ENCODE measurements around the gene ADRA2C. TPM values are rescaled to one million over a fixed set of nuclear protein-coding genes. Genes with fewer than 3 reads are reported as not detected.

ADRA2C gene
- total RNA-seq, 1 experiment from 2014 or later, result 23.5 TPM

DNA sequence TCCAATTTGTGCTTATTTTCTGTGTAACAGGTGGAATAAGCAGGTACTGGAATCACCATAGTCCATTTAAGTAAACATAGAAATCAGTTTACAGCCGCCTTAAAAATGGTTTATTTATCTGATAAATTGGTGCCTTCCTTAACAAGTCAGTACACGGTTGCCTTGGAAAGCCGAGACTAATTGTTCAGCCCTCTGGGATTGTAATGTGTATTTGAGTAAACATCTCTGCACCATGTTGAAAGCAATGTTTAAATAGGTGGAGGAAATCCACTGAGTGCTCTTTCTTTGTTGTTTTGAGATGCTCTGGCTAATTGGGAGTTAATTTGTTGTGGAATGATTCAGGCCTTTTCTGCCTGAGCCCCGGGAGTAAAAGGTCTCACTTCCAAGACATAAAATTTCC is 45.7 kb upstream of the ADRA2C start:
- DNase-seq (ENCODE audit: low read depth, low spot score) (no peak), ATAC-seq (no peak)
- TF ChIP-seq, protein P1, sequence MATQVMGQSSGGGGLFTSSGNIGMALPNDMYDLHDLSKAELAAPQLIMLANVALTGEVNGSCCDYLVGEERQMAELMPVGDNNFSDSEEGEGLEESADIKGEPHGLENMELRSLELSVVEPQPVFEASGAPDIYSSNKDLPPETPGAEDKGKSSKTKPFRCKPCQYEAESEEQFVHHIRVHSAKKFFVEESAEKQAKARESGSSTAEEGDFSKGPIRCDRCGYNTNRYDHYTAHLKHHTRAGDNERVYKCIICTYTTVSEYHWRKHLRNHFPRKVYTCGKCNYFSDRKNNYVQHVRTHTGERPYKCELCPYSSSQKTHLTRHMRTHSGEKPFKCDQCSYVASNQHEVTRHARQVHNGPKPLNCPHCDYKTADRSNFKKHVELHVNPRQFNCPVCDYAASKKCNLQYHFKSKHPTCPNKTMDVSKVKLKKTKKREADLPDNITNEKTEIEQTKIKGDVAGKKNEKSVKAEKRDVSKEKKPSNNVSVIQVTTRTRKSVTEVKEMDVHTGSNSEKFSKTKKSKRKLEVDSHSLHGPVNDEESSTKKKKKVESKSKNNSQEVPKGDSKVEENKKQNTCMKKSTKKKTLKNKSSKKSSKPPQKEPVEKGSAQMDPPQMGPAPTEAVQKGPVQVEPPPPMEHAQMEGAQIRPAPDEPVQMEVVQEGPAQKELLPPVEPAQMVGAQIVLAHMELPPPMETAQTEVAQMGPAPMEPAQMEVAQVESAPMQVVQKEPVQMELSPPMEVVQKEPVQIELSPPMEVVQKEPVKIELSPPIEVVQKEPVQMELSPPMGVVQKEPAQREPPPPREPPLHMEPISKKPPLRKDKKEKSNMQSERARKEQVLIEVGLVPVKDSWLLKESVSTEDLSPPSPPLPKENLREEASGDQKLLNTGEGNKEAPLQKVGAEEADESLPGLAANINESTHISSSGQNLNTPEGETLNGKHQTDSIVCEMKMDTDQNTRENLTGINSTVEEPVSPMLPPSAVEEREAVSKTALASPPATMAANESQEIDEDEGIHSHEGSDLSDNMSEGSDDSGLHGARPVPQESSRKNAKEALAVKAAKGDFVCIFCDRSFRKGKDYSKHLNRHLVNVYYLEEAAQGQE (IDR thresholded peaks at IDR 0.05; ENCODE audit: insufficient read depth in 1 of 2, low read depth in 2 of 2, low read length in 1 of 2), result no peak
- TF ChIP-seq SIN3A (IDR thresholded peaks at IDR 0.05; ENCODE audit: borderline replicate concordance, insufficient read depth, low read depth, low read length), result no peak
- Histone ChIP-seq H3K27me3 (ENCODE audit: control insufficient read depth, insufficient read depth, low read length) (no peaks in the 10 kb centered on the region), H3K4me1 (ENCODE audit: control insufficient read depth, insufficient read depth, low read length) (no peaks in the 10 kb centered on the region), H3K36me3 (ENCODE audit: control insufficient read depth, insufficient read depth, low read length) (no peaks in the 10 kb centered on the region), H3K4me3 (ENCODE audit: low read depth in 2 of 2, low read length in 2 of 2) (no peak overlapping the region), H3K27ac (ENCODE audit: low read length) (no peak overlapping the region), H3K9me3 (ENCODE audit: control insufficient read depth, insufficient read depth, low read depth, low read length) (no peaks in the 10 kb centered on the region)
- POLR2A ChIA-PET, result no interaction called here
- BruUV-seq (replicated peaks), result no TSS peak
- intact Hi-C loops (cut with micrococcal nuclease; ENCODE audit: unreplicated experiment) (no loop called here), in situ Hi-C loops (cut with HindIII; ENCODE audit: low pct_unique_long_range_greater_than_20kb, low sequenced_read_pairs) (no loop called here)
- CTCF ChIA-PET, result no interaction called here

DNA sequence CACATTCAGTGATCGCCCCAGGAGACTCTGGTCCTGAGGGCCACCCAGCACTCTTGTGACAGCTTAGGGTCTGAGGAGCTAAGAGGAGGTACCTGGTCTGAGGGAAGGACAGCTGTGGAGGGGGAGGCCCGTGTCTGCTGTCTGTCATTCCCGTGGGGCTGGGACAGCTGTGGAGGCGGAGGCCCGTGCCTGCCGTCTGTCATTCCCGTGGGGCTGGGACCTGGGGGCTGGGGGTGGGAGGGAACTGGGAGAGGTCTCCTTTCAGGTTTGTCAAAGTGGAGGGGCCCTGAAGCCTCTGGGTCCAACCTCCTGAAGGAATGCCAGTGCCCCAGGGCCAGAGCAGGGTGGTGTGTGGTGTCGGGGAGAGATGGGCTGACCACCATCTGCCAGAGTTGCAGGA is 45.0 kb upstream of the ADRA2C start:
- H3K4me3 ChIP-seq (ENCODE audit: low read depth in 2 of 2, low read length in 2 of 2), result no peak overlapping the region
- DNase-seq (ENCODE audit: low read depth, low spot score), result no peak
- in situ Hi-C loops (cut with HindIII; ENCODE audit: low pct_unique_long_range_greater_than_20kb, low sequenced_read_pairs) (no loop called here), intact Hi-C loops (cut with micrococcal nuclease; ENCODE audit: unreplicated experiment) (no loop called here)
- POLR2A ChIA-PET, result no interaction called here
- H3K27ac ChIP-seq (ENCODE audit: low read length), result no peak overlapping the region
- no peaks in the 10 kb centered on the region for H3K27me3 ChIP-seq (ENCODE audit: control insufficient read depth, insufficient read depth, low read length)
- BruUV-seq (replicated peaks), result no TSS peak
- CTCF ChIA-PET, result no interaction called here
- ATAC-seq, result no peak
- H3K4me1 ChIP-seq (ENCODE audit: control insufficient read depth, insufficient read depth, low read length), result no peaks in the 10 kb centered on the region
- H3K36me3 ChIP-seq (ENCODE audit: control insufficient read depth, insufficient read depth, low read length), result no peaks in the 10 kb centered on the region
- no peaks in the 10 kb centered on the region for H3K9me3 ChIP-seq (ENCODE audit: control insufficient read depth, insufficient read depth, low read depth, low read length)
- TF ChIP-seq SIN3A (IDR thresholded peaks at IDR 0.05; ENCODE audit: borderline replicate concordance, insufficient read depth, low read depth, low read length) (no peak), TCF7L2 (IDR thresholded peaks at IDR 0.05; ENCODE audit: low read depth, low read length) (no peak), POLR2AphosphoS5 (IDR thresholded peaks at IDR 0.05; ENCODE audit: low read depth, low read length) (no peak)
- TF ChIP-seq, protein P1 (IDR thresholded peaks at IDR 0.05; ENCODE audit: insufficient read depth in 1 of 2, low read depth in 2 of 2, low read length in 1 of 2), result no peak
- TF ChIP-seq, protein P2, sequence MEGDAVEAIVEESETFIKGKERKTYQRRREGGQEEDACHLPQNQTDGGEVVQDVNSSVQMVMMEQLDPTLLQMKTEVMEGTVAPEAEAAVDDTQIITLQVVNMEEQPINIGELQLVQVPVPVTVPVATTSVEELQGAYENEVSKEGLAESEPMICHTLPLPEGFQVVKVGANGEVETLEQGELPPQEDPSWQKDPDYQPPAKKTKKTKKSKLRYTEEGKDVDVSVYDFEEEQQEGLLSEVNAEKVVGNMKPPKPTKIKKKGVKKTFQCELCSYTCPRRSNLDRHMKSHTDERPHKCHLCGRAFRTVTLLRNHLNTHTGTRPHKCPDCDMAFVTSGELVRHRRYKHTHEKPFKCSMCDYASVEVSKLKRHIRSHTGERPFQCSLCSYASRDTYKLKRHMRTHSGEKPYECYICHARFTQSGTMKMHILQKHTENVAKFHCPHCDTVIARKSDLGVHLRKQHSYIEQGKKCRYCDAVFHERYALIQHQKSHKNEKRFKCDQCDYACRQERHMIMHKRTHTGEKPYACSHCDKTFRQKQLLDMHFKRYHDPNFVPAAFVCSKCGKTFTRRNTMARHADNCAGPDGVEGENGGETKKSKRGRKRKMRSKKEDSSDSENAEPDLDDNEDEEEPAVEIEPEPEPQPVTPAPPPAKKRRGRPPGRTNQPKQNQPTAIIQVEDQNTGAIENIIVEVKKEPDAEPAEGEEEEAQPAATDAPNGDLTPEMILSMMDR (IDR thresholded peaks at IDR 0.05), result no peak

All from Panc1 (cell line).